ENCODE measurements around the gene PDE4C.
A peak's percentile ranks its signal among the peaks of the same experiment; 100 is the strongest.

The PDE4C gene

DNA sequence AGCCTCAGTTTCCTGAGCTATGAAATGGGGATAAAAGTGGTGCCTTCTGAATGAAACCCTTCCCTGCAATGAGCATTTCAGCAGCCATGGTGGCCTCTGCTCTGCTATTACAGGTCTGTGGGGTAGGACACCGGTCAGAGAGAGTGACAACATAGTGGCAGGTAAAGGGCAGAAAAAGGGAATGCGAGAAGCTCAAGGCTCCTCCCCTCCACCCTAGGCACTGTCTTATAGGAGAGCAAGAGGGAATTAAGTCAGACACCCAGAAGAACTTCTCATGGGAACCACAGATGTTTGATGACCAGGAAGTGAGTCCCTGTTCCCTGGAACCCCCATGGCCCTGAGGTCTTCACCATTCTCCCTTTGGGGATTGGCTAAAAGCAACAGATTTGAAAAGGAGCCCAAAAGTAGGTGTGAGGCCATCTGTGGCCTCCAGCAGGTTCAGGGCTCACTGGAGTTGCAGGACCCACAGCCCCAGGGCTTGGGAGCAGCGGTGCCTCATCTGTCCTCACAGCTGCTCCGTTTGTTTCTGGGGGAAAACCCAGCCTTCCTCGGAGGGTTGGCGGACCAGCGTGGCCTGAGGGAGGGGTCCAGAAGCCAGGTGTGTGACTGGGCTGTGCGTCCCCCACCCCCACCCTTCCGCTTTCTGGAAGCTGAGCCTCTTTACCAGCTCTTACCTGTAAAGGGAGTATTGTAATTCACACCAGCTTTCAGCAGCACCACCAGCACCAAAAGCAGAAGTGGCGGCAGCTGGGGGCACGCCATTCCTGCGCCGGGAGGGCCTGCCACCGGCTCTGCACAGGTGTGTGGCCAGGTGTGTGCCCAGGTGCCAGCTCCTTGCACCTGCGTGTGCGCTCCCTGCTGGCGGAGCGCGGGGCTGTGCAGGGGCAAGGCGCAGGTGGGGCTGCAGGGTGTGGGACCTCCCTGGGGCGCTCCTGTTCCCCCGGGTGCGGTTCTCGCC is 28.6 kb upstream of the PDE4C start:
- no peak for FAIRE-seq

DNA sequence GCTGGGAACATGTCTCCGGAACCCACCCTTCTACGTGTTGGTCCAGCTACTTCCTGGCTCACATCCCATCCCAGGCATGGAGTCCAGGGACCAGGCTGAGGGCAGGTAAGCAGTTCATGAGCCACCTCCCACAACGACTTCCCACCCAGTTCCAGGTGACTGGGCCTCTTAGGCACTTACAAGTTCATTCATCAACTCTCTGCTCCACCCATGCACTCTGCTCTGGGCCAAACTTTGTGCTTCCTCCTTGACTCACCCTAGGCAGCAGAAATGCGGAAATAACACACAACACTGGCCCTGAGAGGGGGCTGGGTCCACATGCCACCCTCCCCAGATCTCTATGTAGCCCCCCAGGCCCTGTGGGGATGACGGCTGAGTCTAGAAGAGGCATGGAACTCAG is 27.5 kb upstream of the PDE4C start:
- FAIRE-seq: no peak

GRCh38 chr19:18253130-18253529 is 26.9 kb upstream of the PDE4C start:
- no peak for FAIRE-seq

GRCh38 chr19:18252370-18252717 is 26.1 kb upstream of the PDE4C start:
- FAIRE-seq: no peak

- no peak for FAIRE-seq
Measured at GRCh38 chr19:18251587-18252369, 25.5 kb upstream of the PDE4C start.

- FAIRE-seq: no peak
Measured at GRCh38 chr19:18249834-18250233, 23.6 kb upstream of the PDE4C start.

DNA sequence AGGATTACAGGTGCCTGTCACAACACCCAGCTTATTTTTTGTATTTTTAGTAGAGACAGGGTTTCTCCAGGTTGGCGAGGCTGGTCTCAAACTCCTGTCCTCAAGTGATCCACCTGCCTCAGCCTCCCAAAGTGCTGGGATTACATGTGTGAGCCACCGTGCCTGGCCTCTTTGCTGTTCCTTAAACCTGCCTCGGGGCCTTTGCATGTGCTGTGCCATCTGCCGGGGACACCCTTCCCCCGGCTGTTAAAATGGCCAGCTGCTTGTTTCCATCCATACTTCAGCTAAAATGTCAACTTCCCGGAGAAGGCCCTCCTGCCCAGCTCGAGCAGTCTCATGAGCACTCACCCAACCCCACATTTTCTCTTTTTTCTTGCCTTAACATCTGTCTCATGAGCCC is 19.1 kb upstream of the PDE4C start:
- no peak for FAIRE-seq

- FAIRE-seq: no peak
Measured at GRCh38 chr19:18239303-18239702, 13.1 kb upstream of the PDE4C start.

DNA sequence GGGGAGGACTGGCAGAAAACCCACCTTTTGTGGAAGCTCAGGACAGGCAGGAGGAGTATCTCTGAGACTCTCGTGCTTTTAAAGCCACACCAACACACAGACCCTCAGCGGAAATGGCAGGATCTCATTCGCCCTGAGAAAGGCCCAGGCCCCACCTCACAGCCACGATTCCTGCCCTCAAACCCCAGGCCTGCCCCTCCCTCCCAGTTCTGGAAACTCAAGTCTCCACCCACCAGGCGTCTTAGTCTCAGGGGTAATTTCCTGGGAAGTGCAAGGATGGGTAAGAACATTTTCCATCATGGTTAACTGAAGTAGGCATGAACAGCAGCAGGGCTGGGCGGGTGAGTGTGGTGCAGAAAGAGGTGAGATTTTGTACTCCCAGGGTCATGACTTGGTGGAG is 8.0 kb upstream of the PDE4C start:
- no peak for FAIRE-seq

GRCh38 chr19:18233224-18233825 is 7.1 kb upstream of the PDE4C start:
- FAIRE-seq: no peak

DNA sequence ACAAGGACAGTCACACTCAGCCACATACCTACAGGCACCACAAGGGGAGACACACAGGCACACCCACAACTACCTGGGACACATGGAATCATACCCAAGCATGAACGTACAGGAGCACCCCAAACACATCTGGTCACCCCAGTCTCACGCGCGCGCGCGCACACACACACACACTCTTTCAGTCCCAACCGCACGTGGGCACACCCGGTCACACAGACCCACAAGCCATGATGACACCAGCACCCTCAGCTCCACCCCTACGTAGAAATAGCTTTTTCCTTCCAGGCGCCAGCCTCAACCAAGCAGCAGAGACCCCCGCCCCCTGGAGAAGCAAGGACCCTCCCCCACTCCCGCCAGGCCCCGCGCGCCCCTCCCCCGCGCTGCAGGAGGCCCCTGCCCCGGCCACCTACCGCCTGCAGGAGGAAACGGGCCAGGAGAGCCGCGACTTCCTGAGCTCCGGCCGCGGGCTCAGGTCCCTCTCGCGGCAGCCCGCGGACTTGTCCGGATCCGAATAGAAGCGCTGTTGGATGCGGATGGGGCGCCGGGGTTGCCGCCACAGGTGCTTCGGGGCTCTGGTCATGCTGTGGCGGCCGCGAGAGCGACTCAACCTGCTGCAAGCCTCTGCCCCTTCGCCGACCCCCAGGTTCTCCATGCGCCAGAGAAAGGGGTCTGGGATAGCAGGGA is 6.4 kb upstream of the PDE4C start:
- FAIRE-seq: no peak

GRCh38 chr19:18231775-18232174 is 5.5 kb upstream of the PDE4C start:
- FAIRE-seq: no peak

- no peak for FAIRE-seq
Measured at GRCh38 chr19:18230941-18231734, 4.9 kb upstream of the PDE4C start.

DNA sequence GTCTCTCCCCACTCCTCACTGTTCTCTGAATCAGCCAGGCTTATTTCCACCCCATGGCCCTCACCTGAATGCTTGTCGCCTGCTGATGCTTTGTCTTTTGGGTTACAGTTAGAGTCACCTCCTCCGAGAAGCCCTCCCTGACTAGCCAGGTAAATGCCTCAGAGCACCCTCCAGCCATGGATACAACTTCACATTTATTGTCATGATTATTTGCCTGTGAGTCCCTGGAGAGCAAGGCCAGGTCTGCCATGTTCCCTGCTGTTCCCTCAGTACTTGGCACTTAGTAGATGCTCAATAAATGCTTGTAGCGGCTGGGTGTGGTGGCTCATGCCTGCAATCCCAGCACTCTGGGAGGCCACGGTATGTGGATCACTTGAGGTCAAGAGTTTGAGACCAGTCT is 3.7 kb upstream of the PDE4C start:
- no peak for FAIRE-seq

DNA sequence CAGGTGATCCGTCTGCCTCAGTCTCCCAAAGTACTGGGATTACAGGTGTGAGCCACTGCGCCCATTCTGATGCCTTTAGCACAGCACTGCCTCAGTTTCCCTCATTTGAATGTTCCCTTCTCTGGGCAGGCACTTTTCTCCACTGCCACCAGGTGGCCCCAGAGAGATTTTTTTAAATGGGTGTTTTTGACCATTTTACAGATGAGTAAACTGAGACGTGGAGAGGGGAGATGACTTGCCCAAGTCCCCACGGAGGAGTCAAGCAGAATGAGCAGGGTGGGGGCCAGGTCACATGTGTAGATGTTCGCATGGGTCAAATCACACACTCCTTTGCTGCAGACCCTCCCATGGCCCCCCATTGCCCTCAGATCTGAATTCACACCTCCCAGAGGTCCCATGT is 3.2 kb upstream of the PDE4C start:
- FAIRE-seq: no peak

DNA sequence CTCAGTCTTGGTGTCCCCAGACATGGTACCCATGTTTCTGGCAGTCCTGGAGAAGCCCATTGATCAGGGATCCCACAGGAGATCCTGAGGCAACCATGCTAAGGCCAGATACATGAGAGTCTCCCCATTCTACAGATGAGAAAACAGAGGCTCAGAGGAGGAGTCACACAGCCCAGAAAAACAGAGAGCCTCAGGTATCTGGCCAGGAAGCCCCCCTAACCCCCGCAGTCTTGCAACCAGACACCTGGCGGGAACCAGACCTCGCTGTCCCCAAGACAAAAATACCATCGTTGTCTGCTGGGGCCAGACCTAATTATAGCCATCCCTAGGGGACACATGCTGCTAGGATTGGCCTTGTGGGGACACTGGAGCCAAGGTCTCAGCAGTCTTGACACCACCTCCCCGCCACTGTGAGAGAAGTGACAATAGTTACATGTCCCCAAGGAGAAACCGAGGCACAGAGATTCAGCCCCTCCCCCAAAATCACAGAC is 1.6 kb upstream of the PDE4C start:
- no peak for FAIRE-seq

DNA sequence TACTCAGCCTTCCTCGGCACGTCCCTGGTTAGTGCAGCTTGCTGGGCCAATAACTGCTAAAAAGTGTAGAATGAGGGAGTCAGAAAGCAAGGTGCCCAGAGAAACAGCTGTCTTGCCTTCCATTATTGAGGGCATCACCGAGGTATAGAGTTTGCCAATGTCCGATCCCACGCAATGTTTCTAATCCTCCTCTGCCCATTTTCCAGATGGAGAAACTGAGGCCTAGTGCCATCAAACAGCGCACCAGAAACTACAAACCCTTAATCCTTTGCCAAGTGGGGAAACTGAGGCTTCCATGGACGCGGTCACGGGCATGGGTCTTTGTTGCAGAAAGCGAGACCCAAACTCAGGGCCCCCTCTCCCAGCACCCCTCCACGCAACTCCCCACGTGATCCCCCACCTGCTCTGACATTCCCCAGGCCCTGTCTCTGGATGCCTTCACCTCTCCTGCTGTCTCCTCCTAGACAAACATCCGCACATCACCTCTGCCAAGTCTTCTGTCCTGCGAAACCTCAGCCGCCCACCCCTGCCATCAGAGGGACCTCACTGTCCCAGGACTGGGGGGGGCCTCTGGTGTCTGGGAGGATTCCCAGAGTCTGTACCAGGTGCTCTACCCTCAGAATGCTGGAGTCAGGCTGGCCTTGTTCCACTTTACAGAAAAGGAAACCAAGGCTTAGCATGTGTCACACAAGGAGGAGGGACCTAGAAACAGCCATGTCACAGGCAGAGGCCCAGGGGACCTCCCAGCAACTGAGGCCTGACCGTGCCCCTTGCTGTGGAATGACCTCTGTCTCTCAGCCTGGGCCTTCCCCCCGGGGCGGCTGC is 930 bp upstream of the PDE4C start:
- no peak for FAIRE-seq

DNA sequence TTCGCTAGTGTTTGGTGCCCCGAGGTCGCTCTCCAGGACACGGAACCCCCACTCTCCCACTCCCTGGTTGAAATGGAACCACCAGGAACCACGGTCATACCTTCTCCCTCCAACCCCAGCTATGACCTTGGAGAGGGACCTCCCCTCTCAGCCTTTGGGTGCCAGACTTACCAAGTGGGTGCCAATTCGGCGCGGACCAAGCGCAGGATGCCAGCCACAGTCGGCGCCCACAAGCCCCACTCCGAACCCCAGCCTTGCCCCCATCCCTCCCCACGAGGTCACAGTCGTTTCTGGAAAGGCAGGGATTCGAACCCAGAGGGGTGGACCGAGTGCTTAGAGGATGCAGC is 910 bp downstream of the PDE4C start:
- FAIRE-seq: no peak

DNA sequence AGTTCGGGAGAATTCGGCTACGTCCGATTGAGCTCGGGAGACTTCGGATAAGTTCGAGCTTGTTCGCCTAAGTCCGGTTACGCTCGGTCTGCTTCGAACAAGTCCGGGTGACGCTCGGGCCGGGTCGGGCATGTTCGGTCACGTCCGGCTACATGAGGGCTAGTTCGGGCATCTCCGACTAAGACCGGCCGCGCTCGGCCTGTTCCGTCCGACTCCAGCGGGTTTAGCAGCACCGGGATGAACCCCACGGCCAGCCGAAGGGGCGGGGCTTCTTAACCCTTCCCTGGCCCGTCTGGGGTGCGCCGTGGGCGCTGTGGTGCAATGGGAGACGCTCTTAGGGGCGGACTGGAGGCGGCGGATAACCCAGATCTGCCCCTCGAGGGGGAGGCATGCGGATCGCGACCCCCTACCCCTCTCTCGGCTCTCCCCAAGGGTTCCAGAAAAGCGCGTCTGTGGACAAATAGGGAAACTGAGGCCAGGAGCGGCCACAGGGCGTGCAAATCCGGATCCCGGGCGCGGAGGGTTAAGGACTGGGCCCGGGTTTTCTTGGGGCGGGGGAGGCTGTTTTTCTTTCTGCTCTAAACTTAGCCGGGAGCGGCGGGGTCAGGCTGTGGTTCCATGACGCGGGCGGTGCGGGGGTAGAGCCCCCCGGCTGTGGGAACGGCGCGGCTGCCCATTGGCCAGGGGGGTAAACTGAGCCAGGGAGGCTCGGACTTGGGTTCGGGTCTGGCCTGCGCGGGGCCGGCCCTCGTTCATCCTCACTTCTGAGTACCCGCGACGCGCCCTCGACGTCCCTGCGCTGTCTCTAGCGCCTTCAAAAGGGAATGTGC is 1.5 kb downstream of the PDE4C start:
- peak; percentile 69 for FAIRE-seq

GRCh38 chr19:18223860-18224524 is 2.2 kb downstream of the PDE4C start:
- FAIRE-seq: no peak

Measured in colon (tissue), 2 donors.